ENCODE measurements around the gene CHRNB2. TPM values are rescaled to one million over a fixed set of nuclear protein-coding genes. Genes with fewer than 3 reads are reported as not detected.

Gene CHRNB2
- total RNA-seq, 1 experiment from 2014 or later = 0.21 TPM

- no peak for ATAC-seq
- POLR2A ChIA-PET = no interaction called here
Measured at GRCh38 chr1:154603317-154603716, 35.7 kb downstream of the CHRNB2 start.

GRCh38 chr1:154605534-154605933 is 38.0 kb downstream of the CHRNB2 start:
- ATAC-seq (no peak), DNase-seq (ENCODE audit: low read depth, low spot score) (no peak)
- no TSS peak for BruUV-seq (replicated peaks)
- POLR2A ChIA-PET = interaction anchor here (1.2 kb wide), 1 partner anchor 10 kb away, joined by 3 read pairs; no protein-coding TSS in a partner anchor
- H3K9me3 ChIP-seq (ENCODE audit: control insufficient read depth, insufficient read depth, low read depth, low read length) = no peaks in the 10 kb centered on the region
- peaks cover 26% of the 10 kb centered on the region for H3K4me1 ChIP-seq (ENCODE audit: control insufficient read depth, insufficient read depth, low read length)
- no peak overlapping the region for H3K4me3 ChIP-seq (ENCODE audit: low read depth in 2 of 2, low read length in 2 of 2)
- CTCF ChIA-PET = no interaction called here
- TF ChIP-seq POLR2AphosphoS5 (IDR thresholded peaks at IDR 0.05; ENCODE audit: low read depth, low read length) = no peak
- TF ChIP-seq, protein P1, sequence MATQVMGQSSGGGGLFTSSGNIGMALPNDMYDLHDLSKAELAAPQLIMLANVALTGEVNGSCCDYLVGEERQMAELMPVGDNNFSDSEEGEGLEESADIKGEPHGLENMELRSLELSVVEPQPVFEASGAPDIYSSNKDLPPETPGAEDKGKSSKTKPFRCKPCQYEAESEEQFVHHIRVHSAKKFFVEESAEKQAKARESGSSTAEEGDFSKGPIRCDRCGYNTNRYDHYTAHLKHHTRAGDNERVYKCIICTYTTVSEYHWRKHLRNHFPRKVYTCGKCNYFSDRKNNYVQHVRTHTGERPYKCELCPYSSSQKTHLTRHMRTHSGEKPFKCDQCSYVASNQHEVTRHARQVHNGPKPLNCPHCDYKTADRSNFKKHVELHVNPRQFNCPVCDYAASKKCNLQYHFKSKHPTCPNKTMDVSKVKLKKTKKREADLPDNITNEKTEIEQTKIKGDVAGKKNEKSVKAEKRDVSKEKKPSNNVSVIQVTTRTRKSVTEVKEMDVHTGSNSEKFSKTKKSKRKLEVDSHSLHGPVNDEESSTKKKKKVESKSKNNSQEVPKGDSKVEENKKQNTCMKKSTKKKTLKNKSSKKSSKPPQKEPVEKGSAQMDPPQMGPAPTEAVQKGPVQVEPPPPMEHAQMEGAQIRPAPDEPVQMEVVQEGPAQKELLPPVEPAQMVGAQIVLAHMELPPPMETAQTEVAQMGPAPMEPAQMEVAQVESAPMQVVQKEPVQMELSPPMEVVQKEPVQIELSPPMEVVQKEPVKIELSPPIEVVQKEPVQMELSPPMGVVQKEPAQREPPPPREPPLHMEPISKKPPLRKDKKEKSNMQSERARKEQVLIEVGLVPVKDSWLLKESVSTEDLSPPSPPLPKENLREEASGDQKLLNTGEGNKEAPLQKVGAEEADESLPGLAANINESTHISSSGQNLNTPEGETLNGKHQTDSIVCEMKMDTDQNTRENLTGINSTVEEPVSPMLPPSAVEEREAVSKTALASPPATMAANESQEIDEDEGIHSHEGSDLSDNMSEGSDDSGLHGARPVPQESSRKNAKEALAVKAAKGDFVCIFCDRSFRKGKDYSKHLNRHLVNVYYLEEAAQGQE (IDR thresholded peaks at IDR 0.05; ENCODE audit: insufficient read depth in 1 of 2, low read depth in 2 of 2, low read length in 1 of 2) = no peak
- no peak for TF ChIP-seq SIN3A (IDR thresholded peaks at IDR 0.05; ENCODE audit: borderline replicate concordance, insufficient read depth, low read depth, low read length)
- no peak for TF ChIP-seq TCF7L2 (IDR thresholded peaks at IDR 0.05; ENCODE audit: low read depth, low read length)
- TF ChIP-seq CTCF (IDR thresholded peaks at IDR 0.05) = no peak
- in situ Hi-C loops (cut with HindIII; ENCODE audit: low pct_unique_long_range_greater_than_20kb, low sequenced_read_pairs) (no loop called here), intact Hi-C loops (cut with micrococcal nuclease; ENCODE audit: unreplicated experiment) (no loop called here)
- no peak overlapping the region for H3K27ac ChIP-seq (ENCODE audit: low read length)
- peaks cover 13% of the 10 kb centered on the region; the same call in 1 of the 2 replicates for H3K36me3 ChIP-seq (ENCODE audit: control insufficient read depth, insufficient read depth, low read length)
- H3K27me3 ChIP-seq (ENCODE audit: control insufficient read depth, insufficient read depth, low read length) = no peaks in the 10 kb centered on the region

More at GRCh38 chr1:154603317-154603716, 35.7 kb downstream of the CHRNB2 start:
- no peaks in the 10 kb centered on the region for H3K27me3 ChIP-seq (ENCODE audit: control insufficient read depth, insufficient read depth, low read length)
- no peak for TF ChIP-seq SIN3A (IDR thresholded peaks at IDR 0.05; ENCODE audit: borderline replicate concordance, insufficient read depth, low read depth, low read length)
- no TSS peak for BruUV-seq (replicated peaks)
- in situ Hi-C loops (cut with HindIII; ENCODE audit: low pct_unique_long_range_greater_than_20kb, low sequenced_read_pairs) = no loop called here
- H3K27ac ChIP-seq (ENCODE audit: low read length) = no peak overlapping the region
- intact Hi-C loops (cut with micrococcal nuclease; ENCODE audit: unreplicated experiment) = no loop called here
- H3K4me3 ChIP-seq (ENCODE audit: low read depth in 2 of 2, low read length in 2 of 2) = no peak overlapping the region
- peaks cover 13% of the 10 kb centered on the region for H3K36me3 ChIP-seq (ENCODE audit: control insufficient read depth, insufficient read depth, low read length)
- DNase-seq (ENCODE audit: low read depth, low spot score) = no peak
- CTCF ChIA-PET = no interaction called here
- peaks cover 12% of the 10 kb centered on the region for H3K4me1 ChIP-seq (ENCODE audit: control insufficient read depth, insufficient read depth, low read length)
- no peaks in the 10 kb centered on the region for H3K9me3 ChIP-seq (ENCODE audit: control insufficient read depth, insufficient read depth, low read depth, low read length)

DNA sequence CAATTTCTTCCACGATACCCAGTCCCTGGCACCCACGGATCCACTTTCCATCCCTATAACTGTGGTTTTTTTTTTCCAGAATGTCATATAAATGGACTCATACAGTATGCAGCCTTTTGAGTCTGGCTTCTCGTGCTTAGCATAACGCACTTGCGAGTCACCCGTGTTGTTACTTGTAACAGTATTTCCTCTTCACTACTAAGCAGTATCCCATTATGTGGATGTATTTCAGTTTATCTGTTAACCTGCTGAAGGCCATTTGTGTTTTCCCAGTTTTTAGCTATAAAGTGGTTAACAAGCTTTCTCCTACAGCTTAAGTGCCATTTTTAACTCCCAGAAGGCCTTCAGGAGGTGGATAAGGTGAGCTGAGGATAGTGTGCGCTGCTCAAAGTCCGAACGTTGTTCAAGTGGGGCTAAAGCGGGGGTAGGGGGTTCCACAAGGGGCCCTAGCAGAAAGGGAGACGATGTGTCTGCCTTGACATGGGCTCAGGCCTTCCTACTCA is 39.6 kb downstream of the CHRNB2 start:
- H3K36me3 ChIP-seq (ENCODE audit: control insufficient read depth, insufficient read depth, low read length) = peaks cover 7% of the 10 kb centered on the region; the same call in 1 of the 2 replicates
- DNase-seq (ENCODE audit: low read depth, low spot score) (no peak), ATAC-seq (peak; percentile 13)
- H3K4me1 ChIP-seq (ENCODE audit: control insufficient read depth, insufficient read depth, low read length) = peaks cover 40% of the 10 kb centered on the region
- in situ Hi-C loops (cut with HindIII; ENCODE audit: low pct_unique_long_range_greater_than_20kb, low sequenced_read_pairs) (no loop called here), intact Hi-C loops (cut with micrococcal nuclease; ENCODE audit: unreplicated experiment) (no loop called here)
- no peaks in the 10 kb centered on the region for H3K9me3 ChIP-seq (ENCODE audit: control insufficient read depth, insufficient read depth, low read depth, low read length)
- TF ChIP-seq TCF7L2 (IDR thresholded peaks at IDR 0.05; ENCODE audit: low read depth, low read length) = no peak
- TF ChIP-seq SIN3A (IDR thresholded peaks at IDR 0.05; ENCODE audit: borderline replicate concordance, insufficient read depth, low read depth, low read length) = no peak
- no peak for TF ChIP-seq CTCF (IDR thresholded peaks at IDR 0.05)
- TF ChIP-seq, protein P1 (IDR thresholded peaks at IDR 0.05; ENCODE audit: insufficient read depth in 1 of 2, low read depth in 2 of 2, low read length in 1 of 2) = no peak
- TF ChIP-seq POLR2AphosphoS5 (IDR thresholded peaks at IDR 0.05; ENCODE audit: low read depth, low read length) = no peak
- H3K27me3 ChIP-seq (ENCODE audit: control insufficient read depth, insufficient read depth, low read length) = no peaks in the 10 kb centered on the region
- H3K4me3 ChIP-seq (ENCODE audit: low read depth in 2 of 2, low read length in 2 of 2) = peak overlapping the region; percentile 73 to 94
- BruUV-seq (replicated peaks) = TSS peak; percentile 63
- CTCF ChIA-PET = interaction anchor here (0.7 kb wide), 1 partner anchor 47 kb away, joined by 10 read pairs; no protein-coding TSS in a partner anchor
- POLR2A ChIA-PET = no interaction called here
- peak overlapping the region; percentile 96 for H3K27ac ChIP-seq (ENCODE audit: low read length)

All from Panc1 (cell line).